Osteocyte (in vitro differentiated cells): ENCODE measurements around the gene NFASC. TPM values are rescaled to one million over a fixed set of nuclear protein-coding genes. Genes with fewer than 3 reads are reported as not detected.

Source experiments
- DNase-seq: peaks from one replicate; pipeline ENCODE4 v3.0.0; 2021; ENCODE audit warnings: mixed read lengths; ENCODE audit not compliant: unreplicated experiment; ENCODE audit errors: extremely low spot score
- H3K27ac Mint-ChIP-seq: one replicate; pipeline ENCODE4 v1.8.0; 2021; ENCODE audit warnings: mild to moderate bottlenecking, mixed read lengths; ENCODE audit not compliant: unreplicated experiment
- H3K27me3 Mint-ChIP-seq: one replicate; pipeline ENCODE4 v1.8.0; 2021; ENCODE audit warnings: mixed read lengths; ENCODE audit not compliant: unreplicated experiment
- H3K36me3 Mint-ChIP-seq: one replicate; pipeline ENCODE4 v1.8.0; 2021; ENCODE audit warnings: mixed read lengths; ENCODE audit not compliant: unreplicated experiment
- H3K4me1 Mint-ChIP-seq: one replicate; pipeline ENCODE4 v1.8.0; 2021; ENCODE audit warnings: mixed read lengths; ENCODE audit not compliant: unreplicated experiment
- H3K4me3 Mint-ChIP-seq: one replicate; pipeline ENCODE4 v1.8.0; 2021; ENCODE audit warnings: mild to moderate bottlenecking, moderate library complexity, mixed read lengths; ENCODE audit not compliant: unreplicated experiment
- H3K9me3 Mint-ChIP-seq: one replicate; pipeline ENCODE4 v1.8.0; 2021; ENCODE audit warnings: mixed read lengths; ENCODE audit not compliant: unreplicated experiment
- CTCF ChIP-seq: fragments of 200-600 bp; sonication (generic); IDR thresholded peaks from 2 replicates; pipeline ENCODE4 v1.5.0; 2021; ENCODE audit warnings: antibody characterized with exemption, mild to moderate bottlenecking, moderate library complexity
- total RNA-seq: library from RNA; stranded (reverse); gene quantifications from 2 replicates; pipeline ENCODE4 v1.2.1, GENCODE V29; 2021

Gene NFASC
- total RNA-seq, 1 donor from 2014 or later: not detected

GRCh38 chr1:204887846-204888245 is 17.2 kb downstream of the NFASC start:
- Mint-ChIP-seq H3K27me3 (peaks cover 54% of the 10 kb centered on the region), H3K36me3 (no peaks in the 10 kb centered on the region), H3K4me3 (no peak overlapping the region), H3K9me3 (no peaks in the 10 kb centered on the region), H3K4me1 (no peaks in the 10 kb centered on the region), H3K27ac (no peak overlapping the region)
- DNase-seq: no peak
- TF ChIP-seq CTCF: no peak

- no peaks in the 10 kb centered on the region for H3K36me3 Mint-ChIP-seq
- no peak overlapping the region for H3K4me3 Mint-ChIP-seq
- no peaks in the 10 kb centered on the region for H3K4me1 Mint-ChIP-seq
- H3K27ac Mint-ChIP-seq: no peak overlapping the region
- DNase-seq: no peak
- H3K27me3 Mint-ChIP-seq: peaks cover 58% of the 10 kb centered on the region
- no peak for TF ChIP-seq CTCF
- H3K9me3 Mint-ChIP-seq: no peaks in the 10 kb centered on the region
Observed at GRCh38 chr1:204888294-204888693, 17.6 kb downstream of the NFASC start.

GRCh38 chr1:204889681-204890383 is 19.2 kb downstream of the NFASC start:
- H3K9me3 Mint-ChIP-seq: no peaks in the 10 kb centered on the region
- peaks cover 60% of the 10 kb centered on the region for H3K27me3 Mint-ChIP-seq
- no peak overlapping the region for H3K4me3 Mint-ChIP-seq
- no peak overlapping the region for H3K27ac Mint-ChIP-seq
- DNase-seq: no peak
- TF ChIP-seq CTCF: no peak
- no peaks in the 10 kb centered on the region for H3K4me1 Mint-ChIP-seq
- H3K36me3 Mint-ChIP-seq: no peaks in the 10 kb centered on the region

GRCh38 chr1:204891860-204892259 is 21.2 kb downstream of the NFASC start:
- no peak for DNase-seq
- Mint-ChIP-seq H3K27ac (no peak overlapping the region), H3K4me1 (no peaks in the 10 kb centered on the region), H3K4me3 (no peak overlapping the region), H3K27me3 (peaks cover 67% of the 10 kb centered on the region), H3K9me3 (no peaks in the 10 kb centered on the region), H3K36me3 (no peaks in the 10 kb centered on the region)
- TF ChIP-seq CTCF: no peak

- no peaks in the 10 kb centered on the region for H3K4me1 Mint-ChIP-seq
- DNase-seq: no peak
- H3K27ac Mint-ChIP-seq: no peak overlapping the region
- no peak for TF ChIP-seq CTCF
- H3K9me3 Mint-ChIP-seq: no peaks in the 10 kb centered on the region
- no peaks in the 10 kb centered on the region for H3K36me3 Mint-ChIP-seq
- no peak overlapping the region for H3K4me3 Mint-ChIP-seq
- peaks cover 62% of the 10 kb centered on the region for H3K27me3 Mint-ChIP-seq
Observed at GRCh38 chr1:204894031-204894430, 23.4 kb downstream of the NFASC start.
